IMR-90 (cell line): ENCODE data around the gene DYNC2H1. TPM values are rescaled to one million over a fixed set of nuclear protein-coding genes. Genes with fewer than 3 reads are reported as not detected.

Source experiments
- ATAC-seq: fragments of 200-7000 bp; cut with Tn5 transposase; 2 replicates; pipeline ENCODE4 v1.9.1; 2020; ENCODE audit warnings: low read depth, mild to moderate bottlenecking, moderate library complexity
- BruUV-seq: library from RNA; stranded (reverse); fragments of 400-500 nt; replicated peaks from 2 replicates; lab custom pipeline; 2021; lab: Mats Ljungman, UMichigan
- CTCF ChIA-PET: fragments of 300-600 bp; formaldehyde crosslinking; extraction: SDS; loops from one replicate; lab custom pipeline; 2021; ENCODE audit warnings: antibody characterized with exemption; lab: Yijun Ruan, JAX
- POLR2A ChIA-PET: fragments of 300-600 bp; sonication (Branson Sonifier 250); formaldehyde crosslinking; loops from one replicate; lab custom pipeline; 2022; ENCODE audit warnings: antibody characterized with exemption; ENCODE audit not compliant: unreplicated experiment; lab: Charles Lee
- DNase-seq: peaks from one replicate; pipeline ENCODE4 v3.0.0; 2013
- H2AFZ ChIP-seq: replicated peaks from 2 replicates; pipeline ENCODE3; 2013; ENCODE audit warnings: low read length, mild to moderate bottlenecking; ENCODE audit not compliant: poor library complexity
- H2AK5ac ChIP-seq: 2 replicates; pipeline ENCODE4 v1.6.1; 2013; ENCODE audit warnings: low read depth, low read length, inconsistent platforms
- H2AK9ac ChIP-seq: replicated peaks from 2 replicates; pipeline ENCODE3; 2013; ENCODE audit warnings: mild to moderate bottlenecking, low read depth, low read length, moderate library complexity; ENCODE audit not compliant: poor library complexity
- H2BK120ac ChIP-seq: 2 replicates; pipeline ENCODE4 v1.6.1; 2013; ENCODE audit warnings: low read depth, low read length, inconsistent platforms
- H2BK15ac ChIP-seq: 3 replicates; pipeline ENCODE4 v1.6.1; 2013; ENCODE audit warnings: low read depth, low read length, inconsistent platforms
- H2BK20ac ChIP-seq: 2 replicates; pipeline ENCODE4 v1.6.1; 2013; ENCODE audit warnings: low read depth, mild to moderate bottlenecking, inconsistent platforms, low read length, moderate library complexity
- H2BK5ac ChIP-seq: 2 replicates; pipeline ENCODE4 v1.6.1; 2013; ENCODE audit warnings: mild to moderate bottlenecking, low read depth, low read length, inconsistent platforms; ENCODE audit not compliant: poor library complexity, severe bottlenecking
- H3K14ac ChIP-seq: replicated peaks from 2 replicates; pipeline ENCODE4 v1.6.1; 2013; ENCODE audit warnings: low read depth, low read length, inconsistent platforms
- H3K18ac ChIP-seq: 2 replicates; pipeline ENCODE4 v1.6.1; 2013; ENCODE audit warnings: low read depth, low read length, control low read depth
- H3K23ac ChIP-seq: 2 replicates; pipeline ENCODE4 v1.6.1; 2013; ENCODE audit warnings: low read depth, low read length, inconsistent platforms
- H3K27ac ChIP-seq: 2 replicates; pipeline ENCODE4 v1.5.1; 2013; ENCODE audit warnings: mild to moderate bottlenecking, control low read depth, low read length; ENCODE audit not compliant: insufficient read depth
- H3K27me3 ChIP-seq: 2 replicates; pipeline ENCODE4 v1.6.1; 2013; ENCODE audit warnings: low read length; ENCODE audit not compliant: control insufficient read depth, insufficient read depth
- H3K36me3 ChIP-seq: 2 replicates; pipeline ENCODE4 v1.6.1; 2013; ENCODE audit warnings: low read length, mixed read lengths; ENCODE audit not compliant: control insufficient read depth, insufficient read depth
- H3K4ac ChIP-seq: 2 replicates; pipeline ENCODE4 v1.6.1; 2013; ENCODE audit warnings: low read depth, low read length, inconsistent platforms
- H3K4me1 ChIP-seq: 2 replicates; pipeline ENCODE4 v1.6.1; 2013; ENCODE audit warnings: low read length, mixed read lengths; ENCODE audit not compliant: control insufficient read depth, insufficient read depth
- H3K4me2 ChIP-seq: 2 replicates; pipeline ENCODE4 v1.6.1; 2013; ENCODE audit warnings: low read depth, mild to moderate bottlenecking, control low read depth, low read length, moderate library complexity
- H3K4me3 ChIP-seq: 2 replicates; pipeline ENCODE4 v1.5.1; 2013; ENCODE audit warnings: low read depth, mild to moderate bottlenecking, control low read depth, low read length, moderate library complexity; ENCODE audit not compliant: insufficient read depth
- H3K56ac ChIP-seq: 2 replicates; pipeline ENCODE4 v1.6.1; 2013; ENCODE audit warnings: low read length, inconsistent platforms; ENCODE audit not compliant: insufficient read depth; ENCODE audit errors: extremely low read depth
- H3K79me1 ChIP-seq, 2 experiments: 2 replicates each; pipeline ENCODE4 v1.6.1; 2013; ENCODE audit warnings: low read length in 2 of 2, inconsistent platforms in 1 of 2, low read depth in 1 of 2
- H3K9ac ChIP-seq: 2 replicates; pipeline ENCODE4 v1.6.1; 2013; ENCODE audit warnings: low read depth, low read length, control low read depth
- H3K9me1 ChIP-seq: 2 replicates; pipeline ENCODE4 v1.6.1; 2013; ENCODE audit warnings: low read length, inconsistent platforms; ENCODE audit not compliant: insufficient read depth
- H3K9me3 ChIP-seq: 2 replicates; pipeline ENCODE4 v1.6.1; 2013; ENCODE audit warnings: low read length; ENCODE audit not compliant: control insufficient read depth, insufficient read depth
- H4K20me1 ChIP-seq: 2 replicates; pipeline ENCODE4 v1.6.1; 2013; ENCODE audit warnings: low read length, inconsistent platforms; ENCODE audit not compliant: insufficient read depth
- H4K5ac ChIP-seq: 2 replicates; pipeline ENCODE4 v1.6.1; 2013; ENCODE audit warnings: mild to moderate bottlenecking, low read depth, low read length, control low read depth
- H4K8ac ChIP-seq, 2 experiments: 2 replicates each; pipeline ENCODE4 v1.6.1; 2013; ENCODE audit warnings: low read depth in 2 of 2, low read length in 2 of 2, control low read depth in 1 of 2, inconsistent platforms in 1 of 2
- H4K91ac ChIP-seq: 2 replicates; pipeline ENCODE4 v1.6.1; 2013; ENCODE audit warnings: low read depth, low read length, inconsistent platforms; ENCODE audit not compliant: insufficient read depth
- CEBPB ChIP-seq: IDR thresholded peaks from 2 replicates; pipeline ENCODE4 v1.6.1; 2012; ENCODE audit warnings: low read depth, low read length, improper control_type of control experiment
- MAZ ChIP-seq: IDR thresholded peaks from 2 replicates; pipeline ENCODE4 v1.6.1; 2012; ENCODE audit warnings: low read depth, mild to moderate bottlenecking, low read length, improper control_type of control experiment, moderate library complexity, borderline replicate concordance
- POLR2A ChIP-seq: IDR thresholded peaks from 2 replicates; pipeline ENCODE4 v1.6.1; 2012; ENCODE audit warnings: mild to moderate bottlenecking, low read depth, low read length
- RFX5 ChIP-seq: IDR thresholded peaks from 2 replicates; pipeline ENCODE4 v1.8.0; 2012; ENCODE audit warnings: low read depth, mild to moderate bottlenecking, low read length, moderate library complexity
- WGBS, 2 experiments: methylation state at CpG; one replicate each; pipeline versions ENCODE4 v1.1.5 to v1.1.7; 2013; ENCODE audit warnings: missing lambda C conversion rate in 2 of 2; ENCODE audit not compliant: insufficient read length in 1 of 2; ENCODE audit errors: extremely low coverage in 2 of 2; 5-methylcytosine and 5-hydroxymethylcytosine counted together
- dilution Hi-C: fragments of 300-500 bp; cut with HindIII; formaldehyde crosslinking; loops from one replicate; pipeline ENCODE4 v1.14.3; 2018; ENCODE audit warnings: low sequenced_read_pairs; ENCODE audit not compliant: unreplicated experiment
- in situ Hi-C: fragments of 300-500 bp; cut with MboI; formaldehyde crosslinking; loops from 3 replicates; pipeline ENCODE4 v1.14.3; 2019; ENCODE audit warnings: low sequenced_read_pairs, inconsistent platforms, mixed read lengths
- intact Hi-C: fragments of 100-400 bp; cut with micrococcal nuclease; formaldehyde crosslinking; loops from 2 replicates; pipeline ENCODE4 v1.10.0; 2022
- polyA plus RNA-seq, 3 experiments: library from polyadenylated mRNA; depleted of rRNA; stranded (reverse); fragments of >200 nt; gene quantifications; 2 replicates each; pipeline ENCODE4 v1.2.3, GENCODE V29; 2012; ENCODE audit warnings: low replicate concordance in 1 of 3
- total RNA-seq: library from RNA; depleted of rRNA; stranded (reverse); fragments of >200 nt; gene quantifications from 2 replicates; pipeline ENCODE4 v1.2.3, GENCODE V29; 2012

The DYNC2H1 gene
- total and polyA plus RNA-seq, 2 of the 4 experiments (the other 2 are of a cell fraction): 5.7 to 21.0 TPM

DNA sequence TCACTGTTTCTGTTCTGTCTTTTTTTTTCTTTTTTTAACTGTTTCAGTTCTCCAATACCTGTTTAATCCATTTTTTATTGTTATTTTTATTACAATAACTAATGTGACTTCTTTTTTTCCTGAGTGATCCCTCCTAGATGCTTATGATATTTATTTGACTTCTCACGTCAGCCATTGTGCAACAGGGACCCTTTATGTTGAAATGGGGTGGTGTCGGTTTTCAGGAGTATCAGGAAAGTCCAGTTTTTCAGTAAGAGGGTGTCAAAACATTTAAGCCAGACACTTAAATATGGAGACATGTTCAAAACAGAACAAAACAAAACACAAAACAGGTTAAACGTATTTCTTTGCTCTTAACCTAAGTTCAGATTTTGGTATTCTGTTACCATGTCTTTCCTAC is 418.8 kb downstream of the DYNC2H1 start:
- no peak overlapping the region for H3K18ac ChIP-seq
- no peak overlapping the region for H4K91ac ChIP-seq
- no TSS peak for BruUV-seq
- no peak overlapping the region for H2AK5ac ChIP-seq
- no peak for TF ChIP-seq MAZ
- TF ChIP-seq RFX5: no peak
- no peak for TF ChIP-seq POLR2A
- peak; percentile 55 for TF ChIP-seq CEBPB
- H2BK15ac ChIP-seq: 0 out of 3 replicates have a peak overlapping the region, but pooled peaks have one; percentile 30
- POLR2A ChIA-PET: no interaction called here
- no peak overlapping the region for H3K9ac ChIP-seq
- H3K56ac ChIP-seq: no peak overlapping the region
- peaks cover 8% of the 10 kb centered on the region; the same call in 1 of the 2 replicates for H3K9me1 ChIP-seq
- no peak overlapping the region for H3K4ac ChIP-seq
- H4K5ac ChIP-seq: no peak overlapping the region
- DNase-seq (no peak), ATAC-seq (no peak)
- H3K9me3 ChIP-seq: no peaks in the 10 kb centered on the region
- no peaks in the 10 kb centered on the region for H3K27me3 ChIP-seq
- H3K4me1 ChIP-seq: peaks cover 6% of the 10 kb centered on the region
- peak overlapping the region; percentile 58; the same call in 1 of the 2 replicates for H2BK20ac ChIP-seq
- H2BK120ac ChIP-seq: 0 out of 2 replicates have a peak overlapping the region, but pooled peaks have one; percentile 46
- H3K4me2 ChIP-seq: no peak overlapping the region
- no peaks in the 10 kb centered on the region for H3K79me1 ChIP-seq
- no peak overlapping the region for H3K23ac ChIP-seq
- in situ Hi-C loops (no loop called here), intact Hi-C loops (no loop called here), dilution Hi-C loops (no loop called here)
- no peaks in the 10 kb centered on the region for H4K20me1 ChIP-seq
- no peaks in the 10 kb centered on the region for H3K36me3 ChIP-seq
- H3K27ac ChIP-seq: no peak overlapping the region
- no CpG with 5 or more reads among the region's 3 CpGs for WGBS, 2 experiments
- no peak overlapping the region for H4K8ac ChIP-seq
- H2BK5ac ChIP-seq: no peak overlapping the region
- no peak overlapping the region for H2AFZ ChIP-seq
- peak overlapping the region; percentile 16; the same call in 1 of the 2 replicates for H3K14ac ChIP-seq
- CTCF ChIA-PET: interaction anchor here (0.6 to 1.1 kb wide), 2 partner anchors 11 to 212 kb away, joined by 3 to 4 read pairs; no protein-coding TSS in a partner anchor
- no peak overlapping the region for H2AK9ac ChIP-seq
- H3K4me3 ChIP-seq: no peak overlapping the region
